Dermis lymphatic vessel endothelial cell (primary cell): ENCODE measurements around the gene LIPF. TPM values are rescaled to one million over a fixed set of nuclear protein-coding genes. Genes with fewer than 3 reads are reported as not detected.

ENCODE experiments used
- total RNA-seq: library from RNA; depleted of rRNA; stranded (reverse); fragments of >200 nt; gene quantifications from 2 replicates; pipeline ENCODE4 v1.2.1, GENCODE V29; 2014

Gene LIPF, protein sequence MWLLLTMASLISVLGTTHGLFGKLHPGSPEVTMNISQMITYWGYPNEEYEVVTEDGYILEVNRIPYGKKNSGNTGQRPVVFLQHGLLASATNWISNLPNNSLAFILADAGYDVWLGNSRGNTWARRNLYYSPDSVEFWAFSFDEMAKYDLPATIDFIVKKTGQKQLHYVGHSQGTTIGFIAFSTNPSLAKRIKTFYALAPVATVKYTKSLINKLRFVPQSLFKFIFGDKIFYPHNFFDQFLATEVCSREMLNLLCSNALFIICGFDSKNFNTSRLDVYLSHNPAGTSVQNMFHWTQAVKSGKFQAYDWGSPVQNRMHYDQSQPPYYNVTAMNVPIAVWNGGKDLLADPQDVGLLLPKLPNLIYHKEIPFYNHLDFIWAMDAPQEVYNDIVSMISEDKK
- not detected in 2 replicates for total RNA-seq

DNA sequence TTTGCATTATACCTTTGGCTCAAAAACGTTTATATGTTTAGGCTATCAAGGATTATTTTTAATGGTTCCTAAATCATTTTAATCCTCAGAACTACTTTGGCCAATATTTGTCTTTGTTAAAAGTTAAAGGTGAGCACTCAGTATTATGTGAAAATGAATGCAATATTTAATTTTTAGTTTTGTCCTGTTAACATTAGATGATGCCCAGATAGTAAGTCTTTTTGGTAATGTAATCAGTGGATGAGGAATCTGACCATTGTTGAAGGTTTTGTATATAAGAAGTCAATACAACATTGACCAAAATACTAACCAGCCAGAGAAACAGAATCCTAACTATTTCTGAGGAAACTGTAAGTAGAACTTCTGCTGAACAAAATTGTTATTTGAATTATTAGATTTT, at the start of gene LIPF:
TSS of gene LIPF (plus strand) at position 301 of the 400 bp plus-strand sequence. CDS start 2,856 bp downstream, outside the sequence.

DNA sequence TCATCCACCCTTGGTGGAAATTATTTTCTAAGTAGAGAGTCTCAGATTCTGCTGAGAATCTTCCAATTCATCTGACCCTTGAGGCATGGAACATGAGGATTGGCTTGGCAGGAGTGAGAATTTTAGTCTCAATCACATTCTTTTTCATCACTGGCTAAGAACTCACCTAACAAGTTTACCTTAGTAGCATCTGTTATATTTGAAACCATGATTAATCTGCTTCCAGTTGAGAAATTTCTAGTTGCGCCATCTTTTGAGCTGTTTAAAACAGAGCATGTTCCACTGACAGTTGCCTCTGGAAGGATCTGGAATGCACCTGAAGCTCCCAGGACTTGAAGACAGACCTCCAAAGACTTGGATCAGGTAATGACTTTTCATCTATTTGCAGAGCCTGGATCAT, 41.7 kb downstream of the LIPF start, which contains the start of gene LIPK:
TSS of gene LIPK (plus strand) at position 292 of the 400 bp plus-strand sequence. CDS start 18,295 bp downstream, outside the sequence.

Other genes with a start within 250 kb of the LIPF start
- gene RNLS, start 81.1 kb upstream of the LIPF start, total RNA-seq: 0.54 and 0.60 TPM in 2 replicates
- not detected in 2 replicates for gene LIPJ, start 77.7 kb upstream of the LIPF start, total RNA-seq
- not detected in 2 replicates for gene LIPK, start 41.8 kb downstream of the LIPF start, total RNA-seq
- gene LIPN, start 95.6 kb downstream of the LIPF start, total RNA-seq: not detected in 2 replicates
- not detected in 2 replicates for gene LIPM, start 138.3 kb downstream of the LIPF start, total RNA-seq
- gene ANKRD22, start 187.4 kb downstream of the LIPF start, total RNA-seq: not detected in 2 replicates
- gene STAMBPL1, start 215.8 kb downstream of the LIPF start, total RNA-seq: 0.33 and 0.34 TPM in 2 replicates